Nephron (organoid): ENCODE data around the gene DST.

Experiments used
- H3K27ac Mint-ChIP-seq, 3 experiments: 2 replicates each; pipeline ENCODE4 v1.8.0; 2020; ENCODE audit warnings: mixed read lengths in 3 of 3, mild to moderate bottlenecking in 2 of 3, moderate library complexity in 1 of 3
- H3K27me3 Mint-ChIP-seq: 2 replicates; pipeline ENCODE4 v1.8.0; 2021; ENCODE audit warnings: low read depth, mild to moderate bottlenecking, moderate library complexity, mixed read lengths
- H3K36me3 Mint-ChIP-seq: 2 replicates; pipeline ENCODE4 v1.8.0; 2020; ENCODE audit warnings: low read depth, mixed read lengths
- H3K4me1 Mint-ChIP-seq: 2 replicates; pipeline ENCODE4 v1.8.0; 2020; ENCODE audit warnings: mixed read lengths
- H3K4me3 Mint-ChIP-seq, 3 experiments: 2 replicates each; pipeline ENCODE4 v1.8.0; 2020; ENCODE audit warnings: mild to moderate bottlenecking in 3 of 3, mixed read lengths in 3 of 3, moderate library complexity in 2 of 3
- H3K9me3 Mint-ChIP-seq: 2 replicates; pipeline ENCODE4 v1.8.0; 2020; ENCODE audit warnings: mixed read lengths
- TF ChIP-seq, protein P1 (sequence below), 3 experiments: fragments of 200-600 bp; sonication (generic); IDR thresholded peaks; one replicate each; pipeline ENCODE4 v1.5.0; 2021; ENCODE audit warnings: antibody characterized with exemption in 3 of 3; ENCODE audit not compliant: unreplicated experiment in 3 of 3

The DST gene

DNA sequence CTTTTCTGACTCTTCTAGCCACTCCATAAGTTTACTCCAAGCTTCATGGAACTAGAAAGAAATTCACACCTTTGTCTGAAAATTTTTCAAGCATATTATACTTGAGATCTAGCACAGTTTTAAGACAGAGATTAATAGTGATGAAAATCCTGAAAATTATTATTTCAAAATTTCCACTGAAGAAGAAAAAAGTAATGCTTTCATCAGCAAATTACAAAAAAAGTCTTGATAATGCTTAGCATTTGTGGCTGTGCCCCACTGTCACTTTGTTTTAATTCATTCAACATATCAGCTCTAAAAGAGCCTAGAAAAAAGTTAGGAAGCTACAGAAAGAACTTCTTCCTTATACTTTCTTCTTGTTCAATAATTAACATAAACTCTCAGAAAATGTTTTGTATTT lies 153.1 kb downstream of the DST start:
- TF ChIP-seq, protein P1, sequence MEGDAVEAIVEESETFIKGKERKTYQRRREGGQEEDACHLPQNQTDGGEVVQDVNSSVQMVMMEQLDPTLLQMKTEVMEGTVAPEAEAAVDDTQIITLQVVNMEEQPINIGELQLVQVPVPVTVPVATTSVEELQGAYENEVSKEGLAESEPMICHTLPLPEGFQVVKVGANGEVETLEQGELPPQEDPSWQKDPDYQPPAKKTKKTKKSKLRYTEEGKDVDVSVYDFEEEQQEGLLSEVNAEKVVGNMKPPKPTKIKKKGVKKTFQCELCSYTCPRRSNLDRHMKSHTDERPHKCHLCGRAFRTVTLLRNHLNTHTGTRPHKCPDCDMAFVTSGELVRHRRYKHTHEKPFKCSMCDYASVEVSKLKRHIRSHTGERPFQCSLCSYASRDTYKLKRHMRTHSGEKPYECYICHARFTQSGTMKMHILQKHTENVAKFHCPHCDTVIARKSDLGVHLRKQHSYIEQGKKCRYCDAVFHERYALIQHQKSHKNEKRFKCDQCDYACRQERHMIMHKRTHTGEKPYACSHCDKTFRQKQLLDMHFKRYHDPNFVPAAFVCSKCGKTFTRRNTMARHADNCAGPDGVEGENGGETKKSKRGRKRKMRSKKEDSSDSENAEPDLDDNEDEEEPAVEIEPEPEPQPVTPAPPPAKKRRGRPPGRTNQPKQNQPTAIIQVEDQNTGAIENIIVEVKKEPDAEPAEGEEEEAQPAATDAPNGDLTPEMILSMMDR (IDR thresholded peaks at IDR 0.05; ENCODE audit: unreplicated experiment in 3 of 3) = no peak
- H3K4me3 Mint-ChIP-seq = no peak overlapping the region
- H3K4me1 Mint-ChIP-seq = peaks cover 22% of the 10 kb centered on the region
- no peak overlapping the region for H3K27ac Mint-ChIP-seq
- H3K9me3 Mint-ChIP-seq = no peaks in the 10 kb centered on the region
- H3K36me3 Mint-ChIP-seq = peaks cover 77% of the 10 kb centered on the region
- H3K27me3 Mint-ChIP-seq = no peaks in the 10 kb centered on the region

DNA sequence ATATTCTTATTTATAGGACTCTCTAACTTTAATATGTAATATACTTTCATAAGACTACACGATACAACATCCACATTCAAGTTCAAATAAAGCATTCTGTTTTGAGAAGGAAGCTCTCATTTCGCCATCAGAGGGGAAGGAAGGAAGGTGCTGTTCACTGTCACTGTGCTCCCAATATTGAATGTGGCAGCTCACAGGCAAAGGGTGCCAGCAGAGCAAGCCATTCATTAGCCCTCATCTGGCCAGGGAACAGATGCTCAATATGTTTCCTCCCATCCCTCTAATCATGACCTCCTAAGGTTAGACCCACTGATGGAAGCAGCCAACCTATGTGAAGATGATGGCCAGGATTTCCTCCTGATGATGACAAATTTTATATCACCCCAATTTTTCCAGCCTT lies 154.4 kb downstream of the DST start:
- no peaks in the 10 kb centered on the region for H3K9me3 Mint-ChIP-seq
- TF ChIP-seq, protein P1 (IDR thresholded peaks at IDR 0.05; ENCODE audit: unreplicated experiment in 3 of 3) = no peak
- H3K27ac Mint-ChIP-seq = no peak overlapping the region
- no peaks in the 10 kb centered on the region for H3K27me3 Mint-ChIP-seq
- no peak overlapping the region for H3K4me3 Mint-ChIP-seq
- peaks cover 14% of the 10 kb centered on the region for H3K4me1 Mint-ChIP-seq
- H3K36me3 Mint-ChIP-seq = peaks cover 68% of the 10 kb centered on the region

DNA sequence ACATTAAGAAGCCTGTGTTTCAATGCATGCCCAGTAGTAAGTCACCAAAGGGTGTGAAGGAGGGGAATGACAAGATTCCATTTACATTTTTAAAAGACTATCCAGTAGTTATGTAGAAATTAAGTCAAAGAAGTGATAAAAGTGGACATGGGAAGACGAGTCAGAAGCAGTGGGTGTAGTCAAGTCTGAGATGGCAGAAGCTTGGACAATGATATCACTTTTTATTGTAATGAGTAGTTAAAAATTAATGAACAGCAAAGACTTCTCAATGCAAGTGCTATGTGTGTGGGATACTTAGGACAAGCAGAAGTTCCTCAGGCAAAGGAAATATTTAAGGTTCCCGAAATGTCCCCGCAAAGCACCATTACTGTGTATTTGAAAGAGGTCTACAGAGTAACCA lies 156.0 kb downstream of the DST start:
- Mint-ChIP-seq H3K4me3 (no peak overlapping the region), H3K27ac (no peak overlapping the region), H3K36me3 (peaks cover 64% of the 10 kb centered on the region), H3K4me1 (peaks cover 8% of the 10 kb centered on the region), H3K27me3 (no peaks in the 10 kb centered on the region), H3K9me3 (no peaks in the 10 kb centered on the region)
- TF ChIP-seq, protein P1 (IDR thresholded peaks at IDR 0.05; ENCODE audit: unreplicated experiment in 3 of 3) = no peak

DNA sequence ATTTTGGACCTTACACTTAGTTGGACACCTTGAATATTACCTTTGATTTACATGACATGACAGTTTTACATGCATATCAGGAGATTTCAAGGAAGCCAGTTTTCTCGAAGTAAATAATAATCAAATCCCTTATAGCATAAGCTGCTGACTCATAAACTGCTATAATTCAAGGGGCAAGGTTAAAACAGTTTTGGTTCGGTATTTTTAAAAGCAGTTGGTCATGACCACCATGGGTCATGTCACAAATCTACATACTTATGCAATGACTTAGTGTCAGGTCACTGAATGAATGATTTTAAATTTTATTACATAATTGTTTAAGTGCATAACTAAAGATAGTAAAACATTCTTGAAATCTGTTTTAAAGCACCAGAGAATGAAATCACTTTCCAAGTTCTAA lies 158.0 kb downstream of the DST start:
- Mint-ChIP-seq H3K4me3 (no peak overlapping the region), H3K27me3 (no peaks in the 10 kb centered on the region), H3K9me3 (no peaks in the 10 kb centered on the region), H3K36me3 (peaks cover 64% of the 10 kb centered on the region), H3K27ac (peak overlapping the region; percentile 48 to 81 (median 52)), H3K4me1 (peaks cover 8% of the 10 kb centered on the region)
- TF ChIP-seq, protein P1 (IDR thresholded peaks at IDR 0.05; ENCODE audit: unreplicated experiment in 3 of 3) = no peak

DNA sequence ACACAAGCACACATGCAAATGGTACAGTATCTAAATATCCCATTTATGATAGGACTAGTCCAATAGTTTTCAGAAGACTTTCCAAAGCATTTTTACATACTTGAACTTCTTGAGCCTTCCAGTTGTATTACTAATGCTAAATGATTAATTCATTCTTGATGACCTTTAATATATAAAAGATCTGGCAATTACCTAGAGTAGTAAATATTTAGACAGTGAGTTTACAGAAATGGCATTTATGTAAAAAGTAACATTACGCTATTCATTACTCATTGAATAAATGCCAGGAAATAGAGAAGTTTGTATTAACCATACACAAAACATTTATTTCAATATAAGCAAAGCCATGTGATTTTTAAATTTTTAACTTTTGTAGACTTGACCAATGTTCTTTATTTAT lies 158.8 kb downstream of the DST start:
- Mint-ChIP-seq H3K27ac (peak overlapping the region in 1 of 3 experiments; percentile 62), H3K4me3 (no peak overlapping the region), H3K4me1 (peaks cover 8% of the 10 kb centered on the region), H3K27me3 (no peaks in the 10 kb centered on the region), H3K9me3 (peaks cover 5% of the 10 kb centered on the region), H3K36me3 (peaks cover 66% of the 10 kb centered on the region)
- TF ChIP-seq, protein P1 (IDR thresholded peaks at IDR 0.05; ENCODE audit: unreplicated experiment in 3 of 3) = no peak

DNA sequence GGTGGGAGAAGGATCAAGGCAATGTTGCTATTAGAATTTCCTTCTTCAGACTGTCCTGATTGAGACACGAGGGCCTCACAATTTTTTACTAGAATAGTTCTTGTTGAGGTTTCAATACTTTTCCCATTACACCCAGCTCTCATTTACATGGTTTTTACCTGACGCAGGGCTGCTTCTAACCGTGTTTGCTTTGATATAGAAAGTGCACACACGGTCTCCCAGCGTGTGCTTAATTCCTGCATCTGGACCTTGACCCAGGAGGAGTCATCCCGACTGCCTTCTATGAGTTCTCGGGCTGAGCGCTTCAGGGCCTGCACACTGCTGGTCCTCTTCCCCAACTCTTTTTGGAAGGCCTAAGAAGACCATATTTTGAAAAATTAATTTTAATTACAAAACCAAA lies 160.2 kb downstream of the DST start:
- Mint-ChIP-seq H3K9me3 (peaks cover 8% of the 10 kb centered on the region), H3K27ac (peak overlapping the region in 2 of 3 experiments; percentile 18 to 59), H3K36me3 (peaks cover 72% of the 10 kb centered on the region), H3K4me1 (peaks cover 8% of the 10 kb centered on the region), H3K4me3 (no peak overlapping the region), H3K27me3 (no peaks in the 10 kb centered on the region)
- TF ChIP-seq, protein P1 (IDR thresholded peaks at IDR 0.05; ENCODE audit: unreplicated experiment in 3 of 3) = no peak
